GM12801 (cell line): ENCODE data around the gene PDGFA.

ENCODE experiments used
- TF ChIP-seq, protein P1 (sequence below): IDR thresholded peaks from one replicate; pipeline ENCODE4 v1.5.1; 2011; ENCODE audit warnings: control low read depth; ENCODE audit not compliant: insufficient read length; ENCODE audit errors: extremely low read depth

The PDGFA gene

DNA sequence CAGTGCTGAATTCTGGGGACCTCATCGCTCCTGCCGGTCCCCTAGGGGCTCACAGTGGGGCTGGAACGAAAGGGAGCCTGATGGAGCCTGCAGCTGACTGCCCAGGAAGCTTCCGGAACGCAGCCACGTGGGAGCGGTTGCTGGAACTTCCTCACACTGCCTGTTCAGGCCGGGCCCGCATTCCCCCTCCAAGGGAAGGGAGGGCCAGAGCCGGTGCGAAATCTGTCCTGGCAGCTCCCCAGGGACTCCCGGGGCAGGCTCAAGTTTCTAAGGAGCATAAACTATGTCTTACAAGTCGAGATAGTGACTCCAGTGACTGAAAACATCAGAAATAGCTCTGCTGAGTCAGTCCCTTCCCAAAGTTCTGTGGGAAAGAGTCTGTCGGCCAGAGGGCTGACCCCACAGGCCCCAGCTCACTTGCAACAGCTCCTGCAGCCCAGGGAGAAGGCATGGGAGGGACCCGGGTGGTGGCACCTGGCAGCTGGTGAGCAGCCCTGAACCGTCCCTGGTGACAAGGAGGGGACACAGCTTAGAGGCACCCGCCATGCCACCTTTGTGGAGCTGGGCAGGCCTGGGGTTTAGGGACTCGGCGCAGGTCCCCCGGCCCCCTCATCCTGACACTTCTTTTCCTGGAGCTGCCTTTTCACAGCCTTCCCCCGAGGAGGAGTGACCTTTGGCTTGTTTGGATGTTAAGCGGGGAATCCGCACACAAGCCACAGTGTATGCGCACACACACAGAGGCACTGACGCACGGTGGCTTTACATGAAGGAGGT is 47.6 kb downstream of the PDGFA start:
- TF ChIP-seq, protein P1, sequence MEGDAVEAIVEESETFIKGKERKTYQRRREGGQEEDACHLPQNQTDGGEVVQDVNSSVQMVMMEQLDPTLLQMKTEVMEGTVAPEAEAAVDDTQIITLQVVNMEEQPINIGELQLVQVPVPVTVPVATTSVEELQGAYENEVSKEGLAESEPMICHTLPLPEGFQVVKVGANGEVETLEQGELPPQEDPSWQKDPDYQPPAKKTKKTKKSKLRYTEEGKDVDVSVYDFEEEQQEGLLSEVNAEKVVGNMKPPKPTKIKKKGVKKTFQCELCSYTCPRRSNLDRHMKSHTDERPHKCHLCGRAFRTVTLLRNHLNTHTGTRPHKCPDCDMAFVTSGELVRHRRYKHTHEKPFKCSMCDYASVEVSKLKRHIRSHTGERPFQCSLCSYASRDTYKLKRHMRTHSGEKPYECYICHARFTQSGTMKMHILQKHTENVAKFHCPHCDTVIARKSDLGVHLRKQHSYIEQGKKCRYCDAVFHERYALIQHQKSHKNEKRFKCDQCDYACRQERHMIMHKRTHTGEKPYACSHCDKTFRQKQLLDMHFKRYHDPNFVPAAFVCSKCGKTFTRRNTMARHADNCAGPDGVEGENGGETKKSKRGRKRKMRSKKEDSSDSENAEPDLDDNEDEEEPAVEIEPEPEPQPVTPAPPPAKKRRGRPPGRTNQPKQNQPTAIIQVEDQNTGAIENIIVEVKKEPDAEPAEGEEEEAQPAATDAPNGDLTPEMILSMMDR = no peak

- TF ChIP-seq, protein P1 = no peak
Observed at GRCh38 chr7:471191-471865, 48.3 kb downstream of the PDGFA start.

- TF ChIP-seq, protein P1 = no peak
Observed at GRCh38 chr7:469563-469961, 50.1 kb downstream of the PDGFA start.

- TF ChIP-seq, protein P1 = no peak
Observed at GRCh38 chr7:468681-469562, 50.7 kb downstream of the PDGFA start.

DNA sequence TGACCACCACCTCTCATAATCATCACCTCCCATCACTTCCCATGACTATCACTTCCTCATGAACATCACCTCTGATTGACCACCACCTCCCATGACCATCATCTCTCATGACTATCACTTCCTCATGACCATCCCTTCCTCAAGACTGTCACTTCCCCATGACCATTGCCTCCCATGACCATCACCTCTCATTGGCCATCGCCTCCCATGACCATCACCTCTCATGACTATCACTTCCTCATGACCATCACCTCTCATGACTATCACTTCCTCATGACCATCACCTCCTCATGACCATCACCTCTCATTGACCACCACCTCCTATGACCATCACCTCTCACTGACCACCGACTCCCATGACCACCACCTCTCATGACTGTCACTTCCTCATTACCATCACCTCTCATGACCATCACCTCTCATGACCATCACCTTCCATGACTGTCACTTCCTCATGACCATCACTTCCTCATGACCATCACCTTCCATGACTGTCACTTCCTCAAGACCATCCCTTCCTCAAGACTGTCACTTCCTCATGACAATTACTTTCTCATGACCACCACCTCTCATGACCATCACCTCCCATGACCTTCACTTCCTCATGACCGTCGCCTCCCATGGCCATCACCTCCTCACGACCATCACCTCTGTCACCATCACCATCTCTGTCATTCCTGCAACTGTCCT is 51.6 kb downstream of the PDGFA start:
- TF ChIP-seq, protein P1 = no peak

DNA sequence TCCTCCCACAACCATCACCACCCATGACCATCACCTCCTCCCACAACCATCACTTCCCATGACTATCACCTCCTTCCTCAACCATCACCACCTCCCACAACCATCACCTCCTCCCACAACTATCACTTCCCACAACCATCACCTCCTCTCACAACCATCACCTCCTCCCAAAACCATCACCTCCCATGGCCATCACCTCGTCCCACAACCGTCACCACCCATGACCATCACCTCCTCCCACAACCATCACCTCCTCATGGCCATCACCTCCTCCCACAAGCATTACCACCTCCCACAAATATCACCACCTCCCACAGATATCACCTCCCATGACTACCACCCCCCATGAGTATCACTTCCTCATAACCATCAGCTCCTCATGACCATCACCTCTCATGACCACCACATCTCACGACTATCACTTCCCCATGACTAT is 52.2 kb downstream of the PDGFA start:
- TF ChIP-seq, protein P1 = no peak
